Mesothelial cell of epicardium (in vitro differentiated cells): ENCODE measurements around the gene DHRS7B. TPM values are rescaled to one million over a fixed set of nuclear protein-coding genes. Genes with fewer than 3 reads are reported as not detected.

Experiments
- DNase-seq, 2 experiments: peaks; one replicate each; pipeline ENCODE4 v3.0.0; 2021; ENCODE audit warnings: low spot score in 2 of 2; ENCODE audit not compliant: unreplicated experiment in 2 of 2
- H3K27ac Mint-ChIP-seq: 2 replicates; pipeline ENCODE4 v1.8.0; 2021; ENCODE audit warnings: mixed read lengths
- H3K27me3 Mint-ChIP-seq: 2 replicates; pipeline ENCODE4 v1.8.0; 2021; ENCODE audit warnings: low read depth, mixed read lengths
- H3K36me3 Mint-ChIP-seq: 2 replicates; pipeline ENCODE4 v1.8.0; 2021; ENCODE audit warnings: mixed read lengths
- H3K4me1 Mint-ChIP-seq: 2 replicates; pipeline ENCODE4 v1.8.0; 2021; ENCODE audit warnings: mixed read lengths
- H3K4me3 Mint-ChIP-seq: 2 replicates; pipeline ENCODE4 v1.8.0; 2021; ENCODE audit warnings: mild to moderate bottlenecking, moderate library complexity, mixed read lengths
- H3K9me3 Mint-ChIP-seq: 2 replicates; pipeline ENCODE4 v1.8.0; 2021; ENCODE audit warnings: mixed read lengths
- CTCF ChIP-seq: fragments of 200-600 bp; sonication (generic); IDR thresholded peaks from one replicate; pipeline ENCODE4 v1.5.0; 2021; ENCODE audit warnings: antibody characterized with exemption; ENCODE audit not compliant: unreplicated experiment
- total RNA-seq: library from RNA; stranded (reverse); gene quantifications from 3 replicates; pipeline ENCODE4 v1.2.1, GENCODE V29; 2021

Gene DHRS7B
- total RNA-seq, 1 donor from 2014 or later: 19.8 TPM

- Mint-ChIP-seq H3K27ac (no peak overlapping the region), H3K36me3 (peaks cover 24% of the 10 kb centered on the region), H3K27me3 (no peaks in the 10 kb centered on the region), H3K9me3 (peaks cover 53% of the 10 kb centered on the region), H3K4me1 (peaks cover 18% of the 10 kb centered on the region), H3K4me3 (no peak overlapping the region)
- DNase-seq: no peak
- no peak for TF ChIP-seq CTCF
Measured at GRCh38 chr17:21157586-21158370, 31.0 kb downstream of the DHRS7B start.

GRCh38 chr17:21160401-21160800 is 33.6 kb downstream of the DHRS7B start:
- peaks cover 18% of the 10 kb centered on the region for H3K4me1 Mint-ChIP-seq
- no peak for TF ChIP-seq CTCF
- no peak overlapping the region for H3K4me3 Mint-ChIP-seq
- DNase-seq: no peak
- peaks cover 6% of the 10 kb centered on the region for H3K36me3 Mint-ChIP-seq
- H3K9me3 Mint-ChIP-seq: peaks cover 26% of the 10 kb centered on the region
- H3K27me3 Mint-ChIP-seq: no peaks in the 10 kb centered on the region
- no peak overlapping the region for H3K27ac Mint-ChIP-seq

- Mint-ChIP-seq H3K4me3 (no peak overlapping the region), H3K4me1 (peaks cover 18% of the 10 kb centered on the region), H3K9me3 (peaks cover 20% of the 10 kb centered on the region), H3K36me3 (peaks cover 1% of the 10 kb centered on the region), H3K27me3 (no peaks in the 10 kb centered on the region), H3K27ac (peak overlapping the region; percentile 61)
- no peak for DNase-seq
- no peak for TF ChIP-seq CTCF
Measured at GRCh38 chr17:21161498-21162393, 35.0 kb downstream of the DHRS7B start.

GRCh38 chr17:21162394-21162775 is 35.6 kb downstream of the DHRS7B start:
- Mint-ChIP-seq H3K4me3 (no peak overlapping the region), H3K4me1 (peaks cover 18% of the 10 kb centered on the region), H3K9me3 (peaks cover 14% of the 10 kb centered on the region), H3K27me3 (no peaks in the 10 kb centered on the region), H3K36me3 (peaks cover 1% of the 10 kb centered on the region), H3K27ac (peak overlapping the region; percentile 61)
- TF ChIP-seq CTCF: no peak
- no peak for DNase-seq

GRCh38 chr17:21163101-21163500 is 36.3 kb downstream of the DHRS7B start:
- DNase-seq: no peak

More at GRCh38 chr17:21163101-21163500, 36.3 kb downstream of the DHRS7B start:
- H3K4me1 Mint-ChIP-seq: peaks cover 18% of the 10 kb centered on the region
- no peak overlapping the region for H3K4me3 Mint-ChIP-seq
- H3K9me3 Mint-ChIP-seq: peaks cover 9% of the 10 kb centered on the region
- peaks cover 1% of the 10 kb centered on the region for H3K36me3 Mint-ChIP-seq
- H3K27me3 Mint-ChIP-seq: no peaks in the 10 kb centered on the region
- TF ChIP-seq CTCF: peak; percentile 19
- no peak overlapping the region for H3K27ac Mint-ChIP-seq
